IPS-20b (cell line): ENCODE results near the gene NME3.

Source experiments
- H3K27ac ChIP-seq: one replicate; pipeline ENCODE4 v1.5.1; 2013; ENCODE audit warnings: low read length
- H3K27me3 ChIP-seq: 2 replicates; pipeline ENCODE4 v1.6.1; 2013; ENCODE audit warnings: mild to moderate bottlenecking, low read length, inconsistent platforms; ENCODE audit not compliant: insufficient read depth
- H3K36me3 ChIP-seq: 2 replicates; pipeline ENCODE4 v1.6.1; 2013; ENCODE audit warnings: low read depth, mild to moderate bottlenecking, inconsistent platforms, low read length, moderate library complexity; ENCODE audit not compliant: insufficient read depth
- H3K4me1 ChIP-seq: 2 replicates; pipeline ENCODE4 v1.6.1; 2013; ENCODE audit warnings: mild to moderate bottlenecking, control low read depth, inconsistent platforms, low read length, moderate library complexity; ENCODE audit not compliant: insufficient read depth
- H3K4me3 ChIP-seq: 2 replicates; pipeline ENCODE4 v1.5.1; 2013; ENCODE audit warnings: mild to moderate bottlenecking, low read length, inconsistent platforms
- H3K9ac ChIP-seq: 2 replicates; pipeline ENCODE4 v1.6.1; 2013; ENCODE audit warnings: low read depth, mild to moderate bottlenecking, inconsistent platforms, low read length, moderate library complexity
- H3K9me3 ChIP-seq: 2 replicates; pipeline ENCODE4 v1.6.1; 2013; ENCODE audit warnings: mild to moderate bottlenecking, low read depth, low read length, inconsistent platforms; ENCODE audit not compliant: insufficient read depth

NME3 gene

GRCh38 chr16:1752853-1753252 lies 18.5 kb downstream of the NME3 start:
- Histone ChIP-seq H3K9ac (no peak overlapping the region), H3K4me3 (no peak overlapping the region), H3K9me3 (no peaks in the 10 kb centered on the region), H3K27ac (no peak overlapping the region), H3K36me3 (peaks cover 22% of the 10 kb centered on the region; the same call in 1 of the 2 replicates), H3K27me3 (no peaks in the 10 kb centered on the region), H3K4me1 (no peaks in the 10 kb centered on the region)

- no peak overlapping the region for H3K9ac ChIP-seq
- peaks cover 22% of the 10 kb centered on the region; the same call in 1 of the 2 replicates for H3K36me3 ChIP-seq
- no peaks in the 10 kb centered on the region for H3K27me3 ChIP-seq
- no peak overlapping the region for H3K27ac ChIP-seq
- H3K4me3 ChIP-seq, result no peak overlapping the region
- no peaks in the 10 kb centered on the region for H3K4me1 ChIP-seq
- no peaks in the 10 kb centered on the region for H3K9me3 ChIP-seq
Observed at GRCh38 chr16:1751946-1752345, 19.4 kb downstream of the NME3 start.

GRCh38 chr16:1749152-1750117 lies 21.9 kb downstream of the NME3 start:
- Histone ChIP-seq H3K4me3 (no peak overlapping the region), H3K9ac (no peak overlapping the region), H3K27me3 (no peaks in the 10 kb centered on the region), H3K36me3 (peaks cover 22% of the 10 kb centered on the region; the same call in 1 of the 2 replicates), H3K27ac (no peak overlapping the region), H3K4me1 (no peaks in the 10 kb centered on the region), H3K9me3 (no peaks in the 10 kb centered on the region)

GRCh38 chr16:1747934-1748333 lies 23.4 kb downstream of the NME3 start:
- Histone ChIP-seq H3K9ac (no peak overlapping the region), H3K36me3 (peaks cover 22% of the 10 kb centered on the region; the same call in 1 of the 2 replicates), H3K27ac (no peak overlapping the region), H3K9me3 (no peaks in the 10 kb centered on the region), H3K4me1 (no peaks in the 10 kb centered on the region), H3K27me3 (no peaks in the 10 kb centered on the region), H3K4me3 (no peak overlapping the region)

GRCh38 chr16:1746693-1747195 lies 24.6 kb downstream of the NME3 start:
- no peak overlapping the region for H3K9ac ChIP-seq
- no peaks in the 10 kb centered on the region for H3K4me1 ChIP-seq
- H3K4me3 ChIP-seq, result no peak overlapping the region
- H3K27ac ChIP-seq, result no peak overlapping the region
- no peaks in the 10 kb centered on the region for H3K27me3 ChIP-seq
- H3K9me3 ChIP-seq, result no peaks in the 10 kb centered on the region
- H3K36me3 ChIP-seq, result peaks cover 17% of the 10 kb centered on the region; the same call in 1 of the 2 replicates

GRCh38 chr16:1745900-1746692 lies 25.2 kb downstream of the NME3 start:
- H3K4me3 ChIP-seq, result no peak overlapping the region
- H3K9ac ChIP-seq, result no peak overlapping the region
- no peaks in the 10 kb centered on the region for H3K4me1 ChIP-seq
- H3K9me3 ChIP-seq, result no peaks in the 10 kb centered on the region
- H3K27ac ChIP-seq, result no peak overlapping the region
- H3K27me3 ChIP-seq, result no peaks in the 10 kb centered on the region
- H3K36me3 ChIP-seq, result peaks cover 12% of the 10 kb centered on the region; the same call in 1 of the 2 replicates

- H3K4me1 ChIP-seq, result no peaks in the 10 kb centered on the region
- no peak overlapping the region for H3K27ac ChIP-seq
- H3K36me3 ChIP-seq, result peaks cover 12% of the 10 kb centered on the region; the same call in 1 of the 2 replicates
- no peaks in the 10 kb centered on the region for H3K9me3 ChIP-seq
- no peak overlapping the region for H3K9ac ChIP-seq
- H3K27me3 ChIP-seq, result no peaks in the 10 kb centered on the region
- no peak overlapping the region for H3K4me3 ChIP-seq
Observed at GRCh38 chr16:1745181-1745899, 26.0 kb downstream of the NME3 start.

- H3K36me3 ChIP-seq, result peaks cover 11% of the 10 kb centered on the region; the same call in 1 of the 2 replicates
- no peak overlapping the region for H3K4me3 ChIP-seq
- H3K9ac ChIP-seq, result no peak overlapping the region
- H3K4me1 ChIP-seq, result no peaks in the 10 kb centered on the region
- no peak overlapping the region for H3K27ac ChIP-seq
- peaks cover 7% of the 10 kb centered on the region for H3K9me3 ChIP-seq
- no peaks in the 10 kb centered on the region for H3K27me3 ChIP-seq
Observed at GRCh38 chr16:1744338-1744840, 27.0 kb downstream of the NME3 start.

GRCh38 chr16:1743376-1744337 lies 27.7 kb downstream of the NME3 start:
- Histone ChIP-seq H3K4me3 (no peak overlapping the region), H3K4me1 (no peaks in the 10 kb centered on the region), H3K27me3 (no peaks in the 10 kb centered on the region), H3K9ac (no peak overlapping the region), H3K9me3 (peaks cover 14% of the 10 kb centered on the region), H3K27ac (no peak overlapping the region), H3K36me3 (peaks cover 3% of the 10 kb centered on the region; the same call in 1 of the 2 replicates)

GRCh38 chr16:1741553-1742165 lies 29.7 kb downstream of the NME3 start:
- Histone ChIP-seq H3K4me1 (no peaks in the 10 kb centered on the region), H3K27ac (no peak overlapping the region), H3K27me3 (no peaks in the 10 kb centered on the region), H3K9me3 (peaks cover 34% of the 10 kb centered on the region), H3K9ac (no peak overlapping the region), H3K4me3 (no peak overlapping the region), H3K36me3 (no peaks in the 10 kb centered on the region; the same call in 1 of the 2 replicates)
